ENCODE measurements around the gene DGKA.
A peak's percentile ranks its signal among the peaks of the same experiment; 100 is the strongest.

DGKA gene

DNA sequence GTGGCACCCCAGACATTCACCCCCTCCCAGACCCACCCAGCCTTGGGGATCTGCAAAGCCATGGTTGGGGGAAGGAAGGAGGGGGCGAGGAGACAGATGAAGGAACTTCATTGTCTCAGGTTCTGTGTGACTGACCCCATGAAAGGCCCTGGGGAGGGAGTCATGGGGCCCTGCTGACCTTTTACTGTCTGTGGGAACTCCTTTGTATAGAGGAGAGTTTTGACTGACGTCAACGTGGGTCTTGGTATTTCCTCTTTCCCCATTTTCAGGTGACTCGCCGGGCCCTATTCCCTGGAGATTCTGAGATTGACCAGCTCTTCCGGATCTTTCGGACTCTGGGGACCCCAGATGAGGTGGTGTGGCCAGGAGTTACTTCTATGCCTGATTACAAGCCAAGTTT lies 39.8 kb downstream of the DGKA start:
- H3K27ac ChIP-seq = peak overlapping the region; percentile 89
- TF ChIP-seq, protein P1, sequence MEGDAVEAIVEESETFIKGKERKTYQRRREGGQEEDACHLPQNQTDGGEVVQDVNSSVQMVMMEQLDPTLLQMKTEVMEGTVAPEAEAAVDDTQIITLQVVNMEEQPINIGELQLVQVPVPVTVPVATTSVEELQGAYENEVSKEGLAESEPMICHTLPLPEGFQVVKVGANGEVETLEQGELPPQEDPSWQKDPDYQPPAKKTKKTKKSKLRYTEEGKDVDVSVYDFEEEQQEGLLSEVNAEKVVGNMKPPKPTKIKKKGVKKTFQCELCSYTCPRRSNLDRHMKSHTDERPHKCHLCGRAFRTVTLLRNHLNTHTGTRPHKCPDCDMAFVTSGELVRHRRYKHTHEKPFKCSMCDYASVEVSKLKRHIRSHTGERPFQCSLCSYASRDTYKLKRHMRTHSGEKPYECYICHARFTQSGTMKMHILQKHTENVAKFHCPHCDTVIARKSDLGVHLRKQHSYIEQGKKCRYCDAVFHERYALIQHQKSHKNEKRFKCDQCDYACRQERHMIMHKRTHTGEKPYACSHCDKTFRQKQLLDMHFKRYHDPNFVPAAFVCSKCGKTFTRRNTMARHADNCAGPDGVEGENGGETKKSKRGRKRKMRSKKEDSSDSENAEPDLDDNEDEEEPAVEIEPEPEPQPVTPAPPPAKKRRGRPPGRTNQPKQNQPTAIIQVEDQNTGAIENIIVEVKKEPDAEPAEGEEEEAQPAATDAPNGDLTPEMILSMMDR (IDR thresholded peaks at IDR 0.05) = no peak
- no peak for TF ChIP-seq ZFX (IDR thresholded peaks at IDR 0.05; ENCODE audit: borderline replicate concordance)

DNA sequence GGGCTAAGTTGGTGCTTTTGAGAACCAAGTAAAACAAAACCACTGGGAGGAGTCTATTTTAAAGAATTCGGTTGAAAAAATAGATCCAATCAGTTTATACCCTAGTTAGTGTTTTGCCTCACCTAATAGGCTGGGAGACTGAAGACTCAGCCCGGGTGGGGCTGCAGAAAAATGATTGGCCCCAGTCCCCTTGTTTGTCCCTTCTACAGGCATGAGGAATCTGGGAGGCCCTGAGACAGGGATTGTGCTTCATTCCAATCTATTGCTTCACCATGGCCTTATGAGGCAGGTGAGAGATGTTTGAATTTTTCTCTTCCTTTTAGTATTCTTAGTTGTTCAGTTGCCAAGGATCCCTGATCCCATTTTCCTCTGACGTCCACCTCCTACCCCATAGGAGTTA lies 41.1 kb downstream of the DGKA start:
- TF ChIP-seq, protein P1 (IDR thresholded peaks at IDR 0.05) = no peak
- no peak for TF ChIP-seq ZFX (IDR thresholded peaks at IDR 0.05; ENCODE audit: borderline replicate concordance)
- peak overlapping the region; percentile 89 for H3K27ac ChIP-seq

GRCh38 chr12:55972456-55972855 lies 41.5 kb downstream of the DGKA start:
- TF ChIP-seq, protein P1 (IDR thresholded peaks at IDR 0.05) = no peak
- no peak for TF ChIP-seq ZFX (IDR thresholded peaks at IDR 0.05; ENCODE audit: borderline replicate concordance)
- H3K27ac ChIP-seq = peak overlapping the region; percentile 89

GRCh38 chr12:55972911-55973598 lies 42.1 kb downstream of the DGKA start:
- peak overlapping the region; percentile 89 for H3K27ac ChIP-seq
- TF ChIP-seq ZFX (IDR thresholded peaks at IDR 0.05; ENCODE audit: borderline replicate concordance) = no peak
- TF ChIP-seq, protein P1 (IDR thresholded peaks at IDR 0.05) = no peak

DNA sequence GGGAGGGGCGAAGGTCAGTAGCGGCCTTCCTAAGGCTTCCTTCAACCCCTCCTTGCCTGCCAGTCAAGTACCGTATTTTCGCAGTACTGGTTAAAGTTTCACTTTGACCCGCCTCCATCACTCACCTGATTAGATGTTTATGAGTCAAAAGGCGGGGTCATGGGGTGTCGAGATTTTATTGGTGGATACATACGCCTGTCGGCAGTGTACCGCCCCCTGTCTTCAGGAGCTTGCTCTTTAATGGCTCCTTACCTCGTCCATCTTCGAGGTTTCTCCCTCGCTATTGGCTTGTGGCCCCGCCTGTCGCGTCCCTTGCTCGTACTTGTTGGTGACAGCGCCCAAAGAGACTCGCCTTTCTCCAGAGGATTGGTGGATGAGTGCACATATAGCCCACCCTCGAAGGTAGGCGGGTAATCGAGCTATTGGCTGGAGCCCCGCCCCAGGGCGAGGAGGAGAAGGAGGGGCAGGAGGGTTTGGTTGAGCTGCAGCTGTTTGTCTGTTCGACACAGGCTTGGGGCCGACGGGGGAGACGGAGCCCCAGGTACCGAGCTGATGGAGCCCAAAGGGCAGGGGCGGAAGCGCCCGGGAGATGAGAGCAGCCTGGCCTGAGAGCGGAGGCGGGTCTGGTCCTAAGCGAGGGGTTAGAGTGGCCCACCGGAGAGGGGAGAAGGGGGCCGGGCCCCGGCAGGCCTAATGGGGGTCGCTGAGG lies 42.8 kb downstream of the DGKA start, which contains the start of gene RAB5B:
Gene RAB5B, plus strand, starts transcription at position 480 of the 709 bp plus-strand sequence. CDS start 12,883 bp downstream, outside the sequence.
- no peak for TF ChIP-seq ZFX (IDR thresholded peaks at IDR 0.05; ENCODE audit: borderline replicate concordance)
- TF ChIP-seq, protein P1 (IDR thresholded peaks at IDR 0.05) = no peak
- peak within 1 kb of the TSS; percentile 89 for H3K27ac ChIP-seq

DNA sequence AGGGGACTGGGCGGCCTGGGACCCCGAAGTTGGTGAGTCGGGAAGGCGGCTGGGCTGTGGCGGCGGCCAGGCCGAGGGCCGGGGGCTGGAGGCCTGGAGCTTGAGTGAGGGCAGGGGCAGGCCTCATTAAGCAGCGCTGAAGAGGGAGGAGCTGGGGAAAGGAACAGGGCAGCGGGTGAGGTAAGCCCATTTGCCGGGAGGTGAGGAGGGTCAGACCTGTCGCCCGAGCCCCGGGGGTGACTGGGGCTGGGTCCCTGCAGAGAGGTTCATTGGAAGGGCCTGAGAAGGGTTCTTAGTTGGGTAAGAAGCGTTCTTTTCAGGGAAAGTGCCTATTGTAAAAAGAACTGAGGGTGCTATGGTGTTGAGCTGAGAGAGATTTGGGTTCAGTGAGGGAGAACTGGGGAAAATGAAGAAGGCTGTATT lies 43.4 kb downstream of the DGKA start:
- H3K27ac ChIP-seq = peak overlapping the region; percentile 89
- TF ChIP-seq, protein P1 (IDR thresholded peaks at IDR 0.05) = no peak
- no peak for TF ChIP-seq ZFX (IDR thresholded peaks at IDR 0.05; ENCODE audit: borderline replicate concordance)

DNA sequence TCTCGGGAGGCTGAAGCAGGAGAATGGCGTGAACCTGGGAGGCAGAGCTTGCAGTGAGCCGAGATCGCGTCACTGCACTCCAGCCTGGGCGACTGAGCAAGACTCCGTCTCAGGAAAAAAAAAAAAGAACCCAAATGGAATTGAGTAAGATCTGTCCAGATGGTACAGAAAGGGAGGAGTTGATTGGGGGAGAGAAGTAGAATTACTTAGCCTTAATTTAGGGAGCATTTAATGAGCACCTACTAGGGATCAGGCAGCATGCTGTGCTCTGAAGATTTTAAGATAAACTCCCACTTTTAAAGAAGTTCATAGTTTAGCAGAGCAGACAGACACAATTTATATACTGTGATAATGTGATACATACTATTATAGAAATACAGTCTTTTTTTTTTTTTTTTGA lies 47.4 kb downstream of the DGKA start:
- no peak for TF ChIP-seq ZFX (IDR thresholded peaks at IDR 0.05; ENCODE audit: borderline replicate concordance)
- TF ChIP-seq, protein P1 (IDR thresholded peaks at IDR 0.05) = no peak
- H3K27ac ChIP-seq = no peak overlapping the region
